Pancreas (tissue), 10 donors: ENCODE data around the gene NIPAL3. TPM values are rescaled to one million over a fixed set of nuclear protein-coding genes. Genes with fewer than 3 reads are reported as not detected.
"Not testable (repeated sequence)": the region's sequence is repeated elsewhere in the genome, so short reads cannot be mapped to it uniquely, and the experiment has no call there.

Experiments
- ATAC-seq, 4 donors: fragments of 200-7000 bp; cut with Tn5 transposase; one replicate each; pipeline versions ENCODE4 v1.8.0 to v1.9.1; 2020; ENCODE audit warnings: mild to moderate bottlenecking in 4 of 4, moderate library complexity in 4 of 4
- DNase-seq, 6 donors: peaks; one replicate each; pipeline ENCODE4 v3.0.0-alpha.2; 2020
- FAIRE-seq: peaks from 2 replicates; lab custom pipeline; 2012; peaks lifted over from hg19 to GRCh38; lab: Jason Lieb, UNC
- H3K27ac ChIP-seq, 4 donors: fragments of 200-600 bp; sonication (generic); 1 replicate in 3 of 4; 2 replicates in 1 of 4; pipeline versions ENCODE4 v1.5.0 to v1.8.0; 2020
- H3K27me3 ChIP-seq, 4 donors: fragments of 200-600 bp; one replicate each; pipeline ENCODE4 v1.8.0; 2021
- H3K36me3 ChIP-seq, 3 donors: fragments of 200-600 bp; sonication (generic) in 1 of 3; one replicate each; pipeline versions ENCODE4 v1.5.0 to v1.8.0; 2020 to 2021
- H3K4me1 ChIP-seq, 3 donors: fragments of 200-600 bp; one replicate each; pipeline ENCODE4 v1.8.0; 2021
- H3K4me3 ChIP-seq, 4 donors: fragments of 200-600 bp; sonication (generic) in 2 of 4; one replicate each; pipeline versions ENCODE4 v1.5.0 to v1.8.0; 2020 to 2021
- H3K9me3 ChIP-seq, 4 donors: fragments of 200-600 bp; one replicate each; pipeline ENCODE4 v1.8.0; 2021
- CTCF ChIP-seq, 4 donors: fragments of 200-600 bp; sonication (generic) in 3 of 4; IDR thresholded peaks; one replicate each; pipeline versions ENCODE4 v1.5.0 to v1.8.0; 2021; ENCODE audit warnings: antibody characterized with exemption in 4 of 4
- WGBS, 2 donors: extraction: QIAGEN DNeasy Blood & Tissue Kit; methylation state at CpG; one replicate each; pipeline ENCODE4 v1.1.7; 2013; 5-methylcytosine and 5-hydroxymethylcytosine counted together
- intact Hi-C, 3 donors: fragments of 100-400 bp; cut with DNase I; formaldehyde crosslinking; loops; one replicate each; pipeline versions ENCODE4 v1.11.1 to v1.14.2; 2022
- polyA plus RNA-seq, 2 donors: library from polyadenylated mRNA; stranded (reverse); fragments of 200-250 nt; gene quantifications; one replicate each; pipeline ENCODE4 v1.2.3, GENCODE V29; 2013
- total RNA-seq, 6 donors: library from RNA; stranded (reverse); fragmentation: NEBNext Ultra II Directional in 4 of 6; extraction: Animal tissue kit (Norgen Biotek cat#: 25700) in 4 of 6; gene quantifications; one replicate each; pipeline versions ENCODE4 v1.2.1 to v1.2.4, GENCODE V29; 2021 to 2023
- donor health status: healthy with polysubstance abuse.
- donor health status: DM: no; HTN: no; CAD: no; lungs with moderate emphysema.
- donor health status: DM: no; HTN: no; CAD: no.
- donor health status: control.
- donor health status: control.
- donor health status: Bipolar disorder and iron deficiency.
- donor health status: DM: yes; HTN: yes; CAD: no.
- donor health status: DM: no; HTN: no; CAD: no.
- donor health status: DM: no; HTN: no; CAD: no.
- donor health status: DM: yes; HTN: yes; CAD: no.

The NIPAL3 gene
- total and polyA plus RNA-seq, 8 donors: 7.2 to 25.4 (median 18.5) TPM

- Histone ChIP-seq H3K27ac (no peak overlapping the region), H3K4me1 (no peaks in the 10 kb centered on the region), H3K36me3 (peaks cover 0 to 3% (median 0%) of the 10 kb centered on the region in 3 donors), H3K27me3 (no peaks in the 10 kb centered on the region), H3K4me3 (no peak overlapping the region), H3K9me3 (no peaks in the 10 kb centered on the region)
- ATAC-seq (no peak), DNase-seq (no peak), FAIRE-seq (no peak)
- WGBS, 2 donors: 91 to 95% methylated on average over 12 of the region's 12 CpGs
- intact Hi-C loops: no loop called here
- no peak for TF ChIP-seq CTCF (IDR thresholded peaks at IDR 0.05)
These were observed 100.9 kb downstream of the NIPAL3 start for GRCh38 chr1:24516506-24516905.

- Histone ChIP-seq H3K36me3 (peaks cover 0 to 3% (median 0%) of the 10 kb centered on the region in 3 donors), H3K4me1 (no peaks in the 10 kb centered on the region), H3K4me3 (no peak overlapping the region), H3K9me3 (no peaks in the 10 kb centered on the region), H3K27ac (no peak overlapping the region), H3K27me3 (no peaks in the 10 kb centered on the region)
- intact Hi-C loops: no loop called here
- no peak for TF ChIP-seq CTCF (IDR thresholded peaks at IDR 0.05)
- FAIRE-seq: no peak
- no peak for ATAC-seq
- no peak for DNase-seq
- WGBS, 2 donors: 85 to 90% methylated on average over 4 of the region's 4 CpGs
These were observed 102.3 kb downstream of the NIPAL3 start for GRCh38 chr1:24517898-24518297.

- intact Hi-C loops, H3K9me3 ChIP-seq, H3K27ac ChIP-seq, H3K27me3 ChIP-seq, H3K36me3 ChIP-seq, DNase-seq, FAIRE-seq, H3K4me3 ChIP-seq, H3K4me1 ChIP-seq, ATAC-seq: not testable (repeated sequence)
- 96 to 98% methylated on average over 5 of the region's 5 CpGs for WGBS, 2 donors
These were observed 104.7 kb downstream of the NIPAL3 start for GRCh38 chr1:24520282-24520681.

Other genes starting within 250 kb of the NIPAL3 start
- gene IFNLR1, start 228.5 kb upstream of the NIPAL3 start, total RNA-seq: 1 to 10 TPM; 3.0 to 8.4 (median 4.7) TPM
- 1 to 10 TPM; 2.3 to 3.4 TPM for gene IFNLR1, start 228.5 kb upstream of the NIPAL3 start, polyA plus RNA-seq
- gene GRHL3, start 96.4 kb upstream of the NIPAL3 start, total RNA-seq: under 1 TPM; 0.16 to 0.86 (median 0.47) TPM
- under 1 TPM; 0.11 to 0.33 TPM for gene GRHL3, start 96.4 kb upstream of the NIPAL3 start, polyA plus RNA-seq
- 1 to 10 TPM; 2.7 to 6.3 (median 3.3) TPM for gene STPG1, start 2.0 kb upstream of the NIPAL3 start, total RNA-seq
- 1 to 10 TPM; 3.6 to 4.5 TPM for gene STPG1, start 2.0 kb upstream of the NIPAL3 start, polyA plus RNA-seq
- 10 to 100 TPM; 11.5 to 14.2 (median 12.4) TPM for gene RCAN3, start 87.0 kb downstream of the NIPAL3 start, total RNA-seq
- gene RCAN3, start 87.0 kb downstream of the NIPAL3 start, polyA plus RNA-seq: 10 to 100 TPM in 1 of 2 donors, 1 to 10 TPM in 1; 4.0 to 11.6 TPM
- 10 to 100 TPM in 3 of 6 donors, 1 to 10 TPM in 3; 6.9 to 24.7 (median 11.8) TPM for gene NCMAP, start 140.3 kb downstream of the NIPAL3 start, total RNA-seq
- gene NCMAP, start 140.3 kb downstream of the NIPAL3 start, polyA plus RNA-seq: 1 to 10 TPM; 6.3 to 9.7 TPM
- 10 to 100 TPM; 45.5 to 71.3 (median 57.3) TPM for gene SRRM1, start 227.5 kb downstream of the NIPAL3 start, total RNA-seq
- gene SRRM1, start 227.5 kb downstream of the NIPAL3 start, polyA plus RNA-seq: 10 to 100 TPM; 34.3 to 54.6 TPM